HG02623 (cell line): ENCODE data around the gene SAMM50.

ENCODE experiments used
- ATAC-seq: cut with Tn5 transposase; IDR thresholded peaks from one replicate; pipeline ENCODE4 v1.9.1; 2021; ENCODE audit warnings: moderate library complexity; ENCODE audit not compliant: unreplicated experiment

Gene SAMM50

GRCh38 chr22:43976861-43977795 is 21.9 kb downstream of the SAMM50 start:
- ATAC-seq = no peak

GRCh38 chr22:43978558-43978957 is 23.3 kb downstream of the SAMM50 start:
- ATAC-seq = no peak

GRCh38 chr22:43980579-43980978 is 25.3 kb downstream of the SAMM50 start:
- ATAC-seq = no peak

GRCh38 chr22:43980996-43981395 is 25.8 kb downstream of the SAMM50 start:
- no peak for ATAC-seq

- ATAC-seq = no peak
These were observed 28.6 kb downstream of the SAMM50 start for GRCh38 chr22:43983808-43984207.

GRCh38 chr22:43985532-43985931 is 30.3 kb downstream of the SAMM50 start:
- no peak for ATAC-seq

GRCh38 chr22:43988116-43988820 is 33.0 kb downstream of the SAMM50 start:
- no peak for ATAC-seq

- ATAC-seq = no peak
These were observed 33.7 kb downstream of the SAMM50 start for GRCh38 chr22:43988960-43989359.

- no peak for ATAC-seq
These were observed 34.8 kb downstream of the SAMM50 start for GRCh38 chr22:43990044-43990443.

GRCh38 chr22:43991316-43992020 is 36.2 kb downstream of the SAMM50 start:
- ATAC-seq = no peak

- no peak for ATAC-seq
These were observed 37.1 kb downstream of the SAMM50 start for GRCh38 chr22:43992331-43992821.

GRCh38 chr22:43993072-43993760 is 38.0 kb downstream of the SAMM50 start:
- no peak for ATAC-seq

- ATAC-seq = no peak
These were observed 38.8 kb downstream of the SAMM50 start for GRCh38 chr22:43994006-43994405.

GRCh38 chr22:43994416-43994815 is 39.2 kb downstream of the SAMM50 start:
- ATAC-seq = no peak

GRCh38 chr22:43995057-43995685 is 39.9 kb downstream of the SAMM50 start:
- ATAC-seq = no peak

- ATAC-seq = no peak
These were observed 40.5 kb downstream of the SAMM50 start for GRCh38 chr22:43995798-43996169.

GRCh38 chr22:43996170-43996980 is 41.1 kb downstream of the SAMM50 start:
- no peak for ATAC-seq

GRCh38 chr22:43996981-43997265 is 41.7 kb downstream of the SAMM50 start:
- no peak for ATAC-seq

GRCh38 chr22:43998679-43999264 is 43.5 kb downstream of the SAMM50 start:
- ATAC-seq = no peak
